Mammary epithelial cell (primary cell): ENCODE data around the gene SLC25A4.

ENCODE experiments used
- EZH2 ChIP-seq: IDR thresholded peaks from 2 replicates; pipeline ENCODE4 v1.6.1; 2012; ENCODE audit warnings: low read length, inconsistent platforms, borderline replicate concordance
- TF ChIP-seq, protein P1 (sequence below), 2 donors: IDR thresholded peaks in 1 of 2; conservative IDR thresholded peaks in 1 of 2; 2 replicates each; pipeline ENCODE4 v1.5.1; 2011 to 2012; ENCODE audit warnings: inconsistent platforms in 2 of 2, low read length in 2 of 2, mild to moderate bottlenecking in 2 of 2, control low read depth in 1 of 2, low read depth in 1 of 2; ENCODE audit not compliant: insufficient read depth in 1 of 2; ENCODE audit errors: extremely low read depth in 1 of 2

DNA sequence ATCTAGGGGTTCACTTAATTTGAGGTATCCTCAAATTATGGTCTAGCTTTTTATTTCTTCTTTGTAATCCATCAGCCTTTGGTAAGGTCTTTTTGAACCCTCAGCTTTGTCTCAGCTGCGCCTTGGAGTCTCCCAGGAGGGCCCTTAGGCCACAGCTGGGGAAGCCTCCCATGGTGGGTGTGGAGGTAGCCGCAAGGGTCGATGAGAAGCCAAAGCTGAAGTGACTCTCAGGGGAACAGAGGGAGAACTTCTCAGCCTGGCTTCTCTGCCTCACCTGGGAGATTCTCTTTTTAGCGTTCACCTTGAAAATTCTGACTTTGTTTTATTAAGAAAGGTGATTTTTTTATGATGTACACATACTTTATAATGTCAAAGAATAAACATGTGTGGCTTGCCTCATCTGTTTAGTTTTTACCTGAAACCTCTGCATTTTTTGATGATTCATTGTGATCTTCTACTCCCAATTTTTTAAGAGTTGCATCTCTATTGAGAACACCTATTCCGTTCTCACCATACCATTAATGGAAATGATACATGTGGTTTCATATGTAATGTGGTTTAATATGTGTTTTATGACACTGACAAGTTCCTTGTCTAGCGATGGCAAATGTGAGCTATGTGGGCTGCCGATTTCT lies 25.6 kb upstream of the SLC25A4 start:
- TF ChIP-seq, protein P1, sequence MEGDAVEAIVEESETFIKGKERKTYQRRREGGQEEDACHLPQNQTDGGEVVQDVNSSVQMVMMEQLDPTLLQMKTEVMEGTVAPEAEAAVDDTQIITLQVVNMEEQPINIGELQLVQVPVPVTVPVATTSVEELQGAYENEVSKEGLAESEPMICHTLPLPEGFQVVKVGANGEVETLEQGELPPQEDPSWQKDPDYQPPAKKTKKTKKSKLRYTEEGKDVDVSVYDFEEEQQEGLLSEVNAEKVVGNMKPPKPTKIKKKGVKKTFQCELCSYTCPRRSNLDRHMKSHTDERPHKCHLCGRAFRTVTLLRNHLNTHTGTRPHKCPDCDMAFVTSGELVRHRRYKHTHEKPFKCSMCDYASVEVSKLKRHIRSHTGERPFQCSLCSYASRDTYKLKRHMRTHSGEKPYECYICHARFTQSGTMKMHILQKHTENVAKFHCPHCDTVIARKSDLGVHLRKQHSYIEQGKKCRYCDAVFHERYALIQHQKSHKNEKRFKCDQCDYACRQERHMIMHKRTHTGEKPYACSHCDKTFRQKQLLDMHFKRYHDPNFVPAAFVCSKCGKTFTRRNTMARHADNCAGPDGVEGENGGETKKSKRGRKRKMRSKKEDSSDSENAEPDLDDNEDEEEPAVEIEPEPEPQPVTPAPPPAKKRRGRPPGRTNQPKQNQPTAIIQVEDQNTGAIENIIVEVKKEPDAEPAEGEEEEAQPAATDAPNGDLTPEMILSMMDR (conservative IDR thresholded peaks at IDR 0.05 in 1 of 2, IDR thresholded peaks at IDR 0.05 in 1 of 2; ENCODE audit: extremely low read depth in 1 of 2, insufficient read depth in 1 of 2, low read depth in 1 of 2, low read length in 2 of 2) = no peak
- TF ChIP-seq EZH2 = no peak
